ES-I3 (cell line): Measurements from ENCODE around the gene CLDN14.

Experiments
- H3K36me3 ChIP-seq: 2 replicates; pipeline ENCODE4 v1.6.1; 2013; ENCODE audit warnings: mild to moderate bottlenecking, low read length, control low read depth, moderate library complexity; ENCODE audit not compliant: insufficient read depth
- H3K4me1 ChIP-seq: 2 replicates; pipeline ENCODE4 v1.6.1; 2013; ENCODE audit warnings: mild to moderate bottlenecking, control low read depth, low read length; ENCODE audit not compliant: insufficient read depth
- H3K9ac ChIP-seq: 2 replicates; pipeline ENCODE4 v1.6.1; 2013; ENCODE audit warnings: low read depth, mild to moderate bottlenecking, low read length, moderate library complexity
- H3K9me3 ChIP-seq: 2 replicates; pipeline ENCODE4 v1.6.1; 2013; ENCODE audit warnings: mild to moderate bottlenecking, low read length, moderate library complexity; ENCODE audit not compliant: control insufficient read depth, insufficient read depth

The CLDN14 gene

GRCh38 chr21:36479415-36480402 lies at the start of gene CLDN14:
TSS of gene CLDN14 (minus strand) at chr21:36480122. CDS start at chr21:36461695, 18,427 bp downstream.
- Histone ChIP-seq H3K9me3 (no peaks in the 10 kb centered on the region), H3K4me1 (no peaks in the 10 kb centered on the region), H3K9ac (no peak within 1 kb of the TSS), H3K36me3 (no peaks in the 10 kb centered on the region)

- no peaks in the 10 kb centered on the region for H3K9me3 ChIP-seq
- H3K4me1 ChIP-seq: no peaks in the 10 kb centered on the region
- H3K9ac ChIP-seq: no peak overlapping the region
- no peaks in the 10 kb centered on the region for H3K36me3 ChIP-seq
Measured at GRCh38 chr21:36528716-36529115, 48.8 kb upstream of the CLDN14 start.

- Histone ChIP-seq H3K36me3 (no peaks in the 10 kb centered on the region), H3K9me3 (no peaks in the 10 kb centered on the region), H3K9ac (no peak overlapping the region), H3K4me1 (no peaks in the 10 kb centered on the region)
Measured at GRCh38 chr21:36527317-36527716, 47.4 kb upstream of the CLDN14 start.

- Histone ChIP-seq H3K36me3 (no peaks in the 10 kb centered on the region), H3K9ac (no peak overlapping the region), H3K4me1 (no peaks in the 10 kb centered on the region), H3K9me3 (no peaks in the 10 kb centered on the region)
Measured at GRCh38 chr21:36526104-36526503, 46.2 kb upstream of the CLDN14 start.

- Histone ChIP-seq H3K36me3 (no peaks in the 10 kb centered on the region), H3K4me1 (no peaks in the 10 kb centered on the region), H3K9ac (no peak overlapping the region), H3K9me3 (no peaks in the 10 kb centered on the region; the same call in 1 of the 2 replicates)
Measured at GRCh38 chr21:36524477-36524876, 44.6 kb upstream of the CLDN14 start.

- H3K36me3 ChIP-seq: no peaks in the 10 kb centered on the region
- no peak overlapping the region for H3K9ac ChIP-seq
- H3K9me3 ChIP-seq: no peaks in the 10 kb centered on the region; the same call in 1 of the 2 replicates
- no peaks in the 10 kb centered on the region for H3K4me1 ChIP-seq
Measured at GRCh38 chr21:36522219-36522808, 42.4 kb upstream of the CLDN14 start.

GRCh38 chr21:36518883-36519492 lies 39.1 kb upstream of the CLDN14 start:
- H3K36me3 ChIP-seq: no peaks in the 10 kb centered on the region
- H3K4me1 ChIP-seq: no peaks in the 10 kb centered on the region
- H3K9me3 ChIP-seq: no peaks in the 10 kb centered on the region; the same call in 1 of the 2 replicates
- H3K9ac ChIP-seq: no peak overlapping the region

- no peaks in the 10 kb centered on the region for H3K4me1 ChIP-seq
- H3K9ac ChIP-seq: no peak overlapping the region
- H3K9me3 ChIP-seq: no peaks in the 10 kb centered on the region; the same call in 1 of the 2 replicates
- H3K36me3 ChIP-seq: no peaks in the 10 kb centered on the region
Measured at GRCh38 chr21:36517366-36518075, 37.6 kb upstream of the CLDN14 start.

- H3K4me1 ChIP-seq: no peaks in the 10 kb centered on the region
- H3K36me3 ChIP-seq: no peaks in the 10 kb centered on the region
- no peak overlapping the region for H3K9ac ChIP-seq
- no peaks in the 10 kb centered on the region; the same call in 1 of the 2 replicates for H3K9me3 ChIP-seq
Measured at GRCh38 chr21:36516281-36516680, 36.4 kb upstream of the CLDN14 start.

- Histone ChIP-seq H3K9me3 (no peaks in the 10 kb centered on the region), H3K4me1 (no peaks in the 10 kb centered on the region), H3K9ac (no peak overlapping the region), H3K36me3 (no peaks in the 10 kb centered on the region)
Measured at GRCh38 chr21:36513430-36513829, 33.5 kb upstream of the CLDN14 start.

GRCh38 chr21:36512971-36513370 lies 33.0 kb upstream of the CLDN14 start:
- no peak overlapping the region for H3K9ac ChIP-seq
- H3K9me3 ChIP-seq: no peaks in the 10 kb centered on the region
- no peaks in the 10 kb centered on the region for H3K4me1 ChIP-seq
- H3K36me3 ChIP-seq: no peaks in the 10 kb centered on the region

GRCh38 chr21:36511484-36512220 lies 31.7 kb upstream of the CLDN14 start:
- Histone ChIP-seq H3K9me3 (no peaks in the 10 kb centered on the region), H3K4me1 (no peaks in the 10 kb centered on the region), H3K36me3 (no peaks in the 10 kb centered on the region), H3K9ac (no peak overlapping the region)

GRCh38 chr21:36510911-36511310 lies 31.0 kb upstream of the CLDN14 start:
- no peak overlapping the region for H3K9ac ChIP-seq
- H3K9me3 ChIP-seq: no peaks in the 10 kb centered on the region
- H3K4me1 ChIP-seq: no peaks in the 10 kb centered on the region
- H3K36me3 ChIP-seq: no peaks in the 10 kb centered on the region
